ENCODE results near the gene SLC25A42.
"Not testable (repeated sequence)": the region's sequence is repeated elsewhere in the genome, so short reads cannot be mapped to it uniquely, and the experiment has no call there.

Gene SLC25A42

GRCh38 chr19:19063183-19064097 lies at the start of gene SLC25A42:
SLC25A42 (plus strand) TSS chr19:19063994; CDS start chr19:19096125, 32,131 bp downstream.
- peak; percentile 100 for DNase-seq
- no peak for TF ChIP-seq CTCF (IDR thresholded peaks at IDR 0.05; ENCODE audit: low read depth, low read length)
- peak within 1 kb of the TSS; percentile 61 for H3K27ac ChIP-seq
- H3K4me3 ChIP-seq (ENCODE audit: low read depth, low read length) = peak within 1 kb of the TSS; percentile 71
- no peaks in the 10 kb centered on the region for H3K9me3 ChIP-seq (ENCODE audit: severe bottlenecking)
- H3K36me3 ChIP-seq = peaks cover 11% of the 10 kb centered on the region
- no peaks in the 10 kb centered on the region for H3K27me3 ChIP-seq (ENCODE audit: insufficient read depth, low read depth, severe bottlenecking)

- Histone ChIP-seq H3K36me3 (peaks cover 85% of the 10 kb centered on the region), H3K4me3 (ENCODE audit: low read depth, low read length) (no peak overlapping the region), H3K9me3 (ENCODE audit: severe bottlenecking) (no peaks in the 10 kb centered on the region), H3K27ac (no peak overlapping the region), H3K27me3 (ENCODE audit: insufficient read depth, low read depth, severe bottlenecking) (no peaks in the 10 kb centered on the region)
- DNase-seq = no peak
- no peak for TF ChIP-seq CTCF (IDR thresholded peaks at IDR 0.05; ENCODE audit: low read depth, low read length)
Measured at GRCh38 chr19:19021115-19021514, 42.7 kb upstream of the SLC25A42 start.

- TF ChIP-seq CTCF (IDR thresholded peaks at IDR 0.05; ENCODE audit: low read depth, low read length) = no peak
- Histone ChIP-seq H3K27ac (no peak overlapping the region), H3K4me3 (ENCODE audit: low read depth, low read length) (no peak overlapping the region), H3K36me3 (peaks cover 85% of the 10 kb centered on the region), H3K9me3 (ENCODE audit: severe bottlenecking) (no peaks in the 10 kb centered on the region), H3K27me3 (ENCODE audit: insufficient read depth, low read depth, severe bottlenecking) (no peaks in the 10 kb centered on the region)
- DNase-seq = no peak
Measured at GRCh38 chr19:19022380-19022961, 41.3 kb upstream of the SLC25A42 start.

- H3K9me3 ChIP-seq (ENCODE audit: severe bottlenecking); H3K27me3 ChIP-seq (ENCODE audit: insufficient read depth, low read depth, severe bottlenecking); DNase-seq; H3K27ac ChIP-seq; H3K4me3 ChIP-seq (ENCODE audit: low read depth, low read length): not testable (repeated sequence)
- peaks cover 86% of the 10 kb centered on the region for H3K36me3 ChIP-seq
Measured at GRCh38 chr19:19023376-19023775, 40.4 kb upstream of the SLC25A42 start.

GRCh38 chr19:19025861-19026260 lies 37.9 kb upstream of the SLC25A42 start:
- Histone ChIP-seq H3K9me3 (ENCODE audit: severe bottlenecking) (no peaks in the 10 kb centered on the region), H3K4me3 (ENCODE audit: low read depth, low read length) (no peak overlapping the region), H3K36me3 (peaks cover 95% of the 10 kb centered on the region), H3K27me3 (ENCODE audit: insufficient read depth, low read depth, severe bottlenecking) (no peaks in the 10 kb centered on the region), H3K27ac (no peak overlapping the region)
- TF ChIP-seq CTCF (IDR thresholded peaks at IDR 0.05; ENCODE audit: low read depth, low read length) = no peak
- DNase-seq = no peak

- DNase-seq = peak; percentile 36
- no peaks in the 10 kb centered on the region for H3K9me3 ChIP-seq (ENCODE audit: severe bottlenecking)
- H3K27ac ChIP-seq = no peak overlapping the region
- no peak overlapping the region for H3K4me3 ChIP-seq (ENCODE audit: low read depth, low read length)
- peak; percentile 44 for TF ChIP-seq CTCF (IDR thresholded peaks at IDR 0.05; ENCODE audit: low read depth, low read length)
- H3K27me3 ChIP-seq (ENCODE audit: insufficient read depth, low read depth, severe bottlenecking) = no peaks in the 10 kb centered on the region
- peaks cover 93% of the 10 kb centered on the region for H3K36me3 ChIP-seq
Measured at GRCh38 chr19:19026299-19026971, 37.4 kb upstream of the SLC25A42 start.
